B cell (primary cell): ENCODE measurements around the gene NCOA7. TPM values are rescaled to one million over a fixed set of nuclear protein-coding genes. Genes with fewer than 3 reads are reported as not detected.

Experiments
- ATAC-seq: fragments of 200-7000 bp; cut with Tn5 transposase; one replicate; pipeline ENCODE4 v1.10.0; 2021; ENCODE audit warnings: low read depth, mild to moderate bottlenecking, moderate number of reproducible peaks, moderate library complexity
- CTCF ChIA-PET: fragments of 350-600 bp; sonication (Branson Sonifier 250); formaldehyde crosslinking; loops from one replicate; lab custom pipeline; 2021; ENCODE audit warnings: antibody characterized with exemption, inconsistent platforms; lab: Charles Lee
- POLR2A ChIA-PET: fragments of 350-600 bp; sonication (Branson Sonifier 250); formaldehyde crosslinking; loops from one replicate; lab custom pipeline; 2021; ENCODE audit warnings: antibody characterized with exemption; lab: Charles Lee
- DNase-seq: peaks from one replicate; pipeline ENCODE4 v3.0.0; 2013
- H2AFZ ChIP-seq: 2 replicates; pipeline ENCODE4 v1.6.1; 2012; ENCODE audit warnings: mild to moderate bottlenecking, low read depth, low read length; ENCODE audit not compliant: insufficient read depth, poor library complexity, severe bottlenecking
- H3K27ac ChIP-seq, 2 donors: 1 replicate in 1 of 2; 2 replicates in 1 of 2; pipeline ENCODE4 v1.5.1; 2012 to 2013; ENCODE audit warnings: low read length in 2 of 2, mild to moderate bottlenecking in 2 of 2, moderate library complexity in 1 of 2
- H3K27me3 ChIP-seq, 4 experiments: fragments of 200-600 bp in 1 of 4; sonication (generic) in 1 of 4; replicated peaks in 1 of 4; 1 replicate in 2 of 4; 2 replicates in 2 of 4; pipeline versions ENCODE4 v1.6.1 to v1.7.0; 2013 to 2016; ENCODE audit warnings: low read length in 3 of 4, mild to moderate bottlenecking in 2 of 4, mixed read lengths in 1 of 4, moderate library complexity in 1 of 4; ENCODE audit not compliant: insufficient read depth in 4 of 4, control insufficient read depth in 3 of 4; ENCODE audit errors: control extremely low read depth in 1 of 4
- H3K36me3 ChIP-seq, 2 experiments: replicated peaks in 1 of 2; 1 replicate in 1 of 2; 2 replicates in 1 of 2; pipeline versions ENCODE4 v1.6.1 to v1.7.1; 2013; ENCODE audit warnings: low read length in 1 of 2; ENCODE audit not compliant: insufficient read depth in 2 of 2, control insufficient read depth in 1 of 2; ENCODE audit errors: control extremely low read depth in 1 of 2, extremely low read depth in 1 of 2
- H3K4me1 ChIP-seq, 2 donors: fragments of 200-600 bp in 1 of 2; sonication (generic) in 1 of 2; 1 replicate in 1 of 2; 2 replicates in 1 of 2; pipeline versions ENCODE4 v1.5.1 to v1.6.1; 2013 to 2017; ENCODE audit warnings: low read length in 2 of 2; ENCODE audit not compliant: control insufficient read depth in 2 of 2, insufficient read depth in 2 of 2
- H3K4me2 ChIP-seq: replicated peaks from 2 replicates; pipeline ENCODE3; 2012; ENCODE audit warnings: mild to moderate bottlenecking, low read depth, low read length; ENCODE audit not compliant: poor library complexity, severe bottlenecking
- H3K4me3 ChIP-seq, 5 experiments: fragments of 200-600 bp in 1 of 5; sonication (generic) in 1 of 5; 1 replicate in 3 of 5; 2 replicates in 2 of 5; pipeline versions ENCODE4 v1.5.1 to v1.7.0; 2011 to 2016; ENCODE audit warnings: low read length in 4 of 5, mild to moderate bottlenecking in 4 of 5, low read depth in 2 of 5, control low read depth in 1 of 5, moderate library complexity in 1 of 5; ENCODE audit not compliant: insufficient read depth in 1 of 5; ENCODE audit errors: control extremely low read depth in 1 of 5, extremely low read depth in 1 of 5
- H3K79me2 ChIP-seq: fragments of 200-600 bp; sonication (generic); one replicate; pipeline ENCODE4 v1.6.0; 2016; ENCODE audit warnings: low read length; ENCODE audit not compliant: control insufficient read depth, insufficient read depth
- H3K9ac ChIP-seq: fragments of 200-600 bp; sonication (generic); 2 replicates; pipeline ENCODE4 v1.6.1; 2017; ENCODE audit warnings: mild to moderate bottlenecking, low read length, moderate library complexity
- H3K9me3 ChIP-seq, 3 donors: one replicate each; pipeline versions ENCODE4 v1.6.1 to v1.7.1; 2013; ENCODE audit warnings: low read length in 2 of 3; ENCODE audit not compliant: control insufficient read depth in 2 of 3, insufficient read depth in 1 of 3; ENCODE audit errors: control extremely low read depth in 1 of 3
- H4K20me1 ChIP-seq: 2 replicates; pipeline ENCODE4 v1.6.0; 2012; ENCODE audit warnings: mild to moderate bottlenecking, low read length; ENCODE audit not compliant: insufficient read depth, control insufficient read depth, poor library complexity, severe bottlenecking
- H3K27ac Mint-ChIP-seq: one replicate; pipeline ENCODE4 v1.8.0; 2021; ENCODE audit warnings: mixed read lengths
- H3K27me3 Mint-ChIP-seq: one replicate; pipeline ENCODE4 v1.8.0; 2021; ENCODE audit warnings: mixed read lengths
- H3K4me1 Mint-ChIP-seq: one replicate; pipeline ENCODE4 v1.8.0; 2021; ENCODE audit warnings: mixed read lengths
- H3K4me3 Mint-ChIP-seq: one replicate; pipeline ENCODE4 v1.8.0; 2021; ENCODE audit warnings: mixed read lengths
- H3K9me3 Mint-ChIP-seq: one replicate; pipeline ENCODE4 v1.8.0; 2022; ENCODE audit warnings: mixed read lengths; ENCODE audit not compliant: insufficient read depth
- CTCF ChIP-seq: fragments of 200-600 bp; IDR thresholded peaks from one replicate; pipeline ENCODE4 v1.8.0; 2022; ENCODE audit warnings: antibody characterized with exemption, mild to moderate bottlenecking
- EZH2 ChIP-seq: IDR thresholded peaks from 2 replicates; pipeline ENCODE4 v1.6.1; 2012; ENCODE audit warnings: borderline replicate concordance, low read depth, mild to moderate bottlenecking, moderate library complexity, low read length; ENCODE audit not compliant: insufficient read depth, poor library complexity, severe bottlenecking
- WGBS: methylation state at CpG from one replicate; pipeline ENCODE4 v1.1.5; 2013; ENCODE audit warnings: missing lambda C conversion rate; ENCODE audit not compliant: insufficient coverage; 5-methylcytosine and 5-hydroxymethylcytosine counted together
- intact Hi-C: fragments of 100-400 bp; cut with micrococcal nuclease; formaldehyde crosslinking; loops from one replicate; pipeline ENCODE4 v1.10.0; 2022
- polyA plus RNA-seq: library from polyadenylated mRNA; depleted of rRNA; stranded (reverse); fragments of >200 nt; gene quantifications from 2 replicates; pipeline ENCODE4 v1.2.3, GENCODE V29; 2012
- total RNA-seq, 2 donors: library from RNA; stranded (reverse); fragments of 120-200 nt in 1 of 2; gene quantifications; 1 replicate in 1 of 2; 2 replicates in 1 of 2; pipeline versions ENCODE4 v1.2.3 to v1.2.4, GENCODE V29; 2013 to 2022

The NCOA7 gene
- total and polyA plus RNA-seq, 2 donors (not counting 1 experiment from before 2014, with no cell fraction given): 10.9 to 27.4 TPM

- intact Hi-C loops: loop anchor here (1.0 to 2.0 kb wide), 4 partner anchors 11 to 176 kb away; partner anchors contain the start of genes HEY2 and HINT3
- Histone ChIP-seq H2AFZ (peak overlapping the region; percentile 84), H3K27me3 (no peaks in the 10 kb centered on the region), H3K27ac (peak overlapping the region; percentile 81 to 95), H3K9ac (peak overlapping the region; percentile 77), H3K4me1 (peaks cover 5 to 6% of the 10 kb centered on the region in 2 donors), H4K20me1 (no peaks in the 10 kb centered on the region), H3K9me3 (no peaks in the 10 kb centered on the region), H3K4me3 (peak overlapping the region; percentile 67 to 100 (median 84)), H3K79me2 (peaks cover 8% of the 10 kb centered on the region), H3K36me3 (no peaks in the 10 kb centered on the region), H3K4me2 (peak overlapping the region; percentile 74)
- Mint-ChIP-seq H3K9me3 (no peaks in the 10 kb centered on the region), H3K27me3 (peaks cover under 1% of the 10 kb centered on the region), H3K27ac (no peak overlapping the region), H3K4me3 (no peak overlapping the region), H3K4me1 (peaks cover 11% of the 10 kb centered on the region)
- peak; percentile 77 for ATAC-seq
- POLR2A ChIA-PET: interaction anchor here (0.6 to 3.5 kb wide), 7 partner anchors 10 to 478 kb away, joined by 3 to 59 read pairs (median 3); partner anchors contain the start of genes HINT3 and NCOA7
- WGBS: under 1% methylated on average over 14 of the region's 28 CpGs
- TF ChIP-seq EZH2 (no peak), CTCF (peak; percentile 5)
- CTCF ChIA-PET: interaction anchor here (0.7 to 5.4 kb wide), 20 partner anchors 10 to 1486 kb away, joined by 3 to 89 read pairs (median 4); partner anchors contain the start of genes HINT3, NCOA7, RNF146 and TRMT11
- peak; percentile 85 for DNase-seq
Observed at GRCh38 chr6:125780540-125781313, 10.0 kb upstream of the NCOA7 start.
